ENCODE data around the gene SAXO2. TPM values are rescaled to one million over a fixed set of nuclear protein-coding genes. Genes with fewer than 3 reads are reported as not detected.
"Not testable (repeated sequence)": the region's sequence is repeated elsewhere in the genome, so short reads cannot be mapped to it uniquely, and the experiment has no call there.

SAXO2 gene, protein sequence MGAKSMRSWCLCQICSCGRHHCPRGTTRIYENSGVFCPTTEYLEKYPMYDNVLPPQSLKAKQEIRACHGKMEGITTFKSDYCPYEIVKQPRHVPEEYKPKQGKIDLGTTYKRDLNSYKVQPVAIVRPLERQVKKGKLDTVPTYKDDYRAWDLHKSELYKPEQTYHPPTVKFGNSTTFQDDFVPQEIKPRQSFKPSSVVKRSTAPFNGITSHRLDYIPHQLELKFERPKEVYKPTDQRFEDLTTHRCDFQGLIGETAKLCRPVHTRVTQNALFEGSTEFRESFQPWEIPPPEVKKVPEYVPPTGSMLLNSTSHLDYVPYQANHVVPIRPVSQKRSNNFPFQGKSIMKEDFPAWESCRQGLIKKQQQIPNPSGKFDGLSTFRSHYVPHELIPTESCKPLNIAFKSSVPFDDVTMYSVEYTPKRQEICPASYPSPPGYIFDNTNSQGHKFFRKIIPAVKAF
- 1.3 TPM for total RNA-seq

DNA sequence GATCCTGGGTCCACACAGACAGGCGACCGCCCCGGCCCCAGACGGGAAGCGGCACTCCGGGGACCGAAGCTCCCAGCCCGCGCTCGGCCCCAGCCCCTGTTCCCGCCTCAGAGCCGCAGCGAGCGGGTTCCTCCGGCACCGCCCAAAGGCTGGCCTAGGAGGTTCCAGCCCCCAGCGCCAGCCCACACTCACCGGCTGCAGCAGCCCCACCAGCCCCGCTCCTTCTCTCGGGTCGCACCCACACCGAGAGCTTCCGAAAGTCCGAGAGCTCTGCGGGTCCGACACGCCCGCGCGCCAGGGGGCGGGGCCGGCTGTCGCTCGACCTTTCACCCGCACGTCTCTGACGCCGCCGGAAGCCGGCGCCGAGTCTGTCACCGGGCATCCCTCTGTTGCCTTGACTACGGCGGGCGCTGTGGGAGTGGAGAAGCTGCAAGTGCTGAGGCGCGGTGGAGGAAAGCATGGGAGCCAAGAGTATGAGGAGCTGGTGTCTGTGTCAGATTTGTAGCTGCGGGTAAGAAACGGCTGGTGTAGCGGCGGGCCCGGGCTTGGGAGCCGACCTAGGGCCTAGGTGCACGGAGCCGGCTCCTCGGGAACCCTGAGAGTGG lies at the start of gene SAXO2, which contains the start of gene EFL1:
Gene SAXO2, plus strand, starts transcription at position 397 of the 605 bp plus-strand sequence. Its CDS starts 62 bp downstream, at position 459.
Gene EFL1, minus strand, starts transcription at position 313 of the 605 bp plus-strand sequence. CDS start 956 bp downstream, outside the sequence.
- DNase-seq, result peak; percentile 24

DNA sequence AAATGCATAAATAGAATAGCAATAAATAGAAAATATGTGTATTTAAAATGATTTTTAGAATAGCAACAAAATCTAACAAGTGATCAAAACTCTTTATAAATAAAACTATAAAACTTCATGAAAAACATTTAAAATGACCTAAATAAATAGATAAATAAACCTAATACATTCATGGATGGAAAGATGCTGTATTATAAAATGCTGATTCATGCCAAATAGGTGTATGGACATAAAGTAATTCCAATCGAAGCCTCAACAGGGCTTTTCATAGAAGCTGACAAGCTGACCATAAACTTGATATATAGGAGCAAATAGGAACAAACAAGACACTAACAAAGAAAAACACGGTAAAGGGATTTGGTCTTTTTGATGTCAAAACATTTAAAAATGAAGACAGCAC lies 46.5 kb upstream of the SAXO2 start:
- DNase-seq, result not testable (repeated sequence)

DNA sequence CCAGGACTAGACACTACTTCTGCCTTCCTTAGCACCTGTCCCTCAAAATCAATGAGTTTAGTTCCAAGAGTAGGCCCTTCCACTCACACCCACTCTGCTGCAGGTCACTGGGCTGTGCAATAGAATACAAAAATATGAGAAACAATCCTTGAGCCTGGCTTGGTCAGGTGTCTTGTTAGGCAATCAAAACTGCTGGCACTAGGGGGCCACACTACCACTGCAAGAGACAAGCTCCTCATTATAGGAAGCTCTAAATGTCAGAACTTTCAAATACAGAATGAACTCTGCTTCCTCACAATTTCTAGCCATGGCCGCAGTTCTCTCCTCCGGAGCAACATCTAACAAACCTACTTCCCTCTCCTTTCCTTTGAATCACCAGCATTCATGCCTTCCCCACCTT lies 41.1 kb upstream of the SAXO2 start:
- not testable (repeated sequence) for DNase-seq

DNA sequence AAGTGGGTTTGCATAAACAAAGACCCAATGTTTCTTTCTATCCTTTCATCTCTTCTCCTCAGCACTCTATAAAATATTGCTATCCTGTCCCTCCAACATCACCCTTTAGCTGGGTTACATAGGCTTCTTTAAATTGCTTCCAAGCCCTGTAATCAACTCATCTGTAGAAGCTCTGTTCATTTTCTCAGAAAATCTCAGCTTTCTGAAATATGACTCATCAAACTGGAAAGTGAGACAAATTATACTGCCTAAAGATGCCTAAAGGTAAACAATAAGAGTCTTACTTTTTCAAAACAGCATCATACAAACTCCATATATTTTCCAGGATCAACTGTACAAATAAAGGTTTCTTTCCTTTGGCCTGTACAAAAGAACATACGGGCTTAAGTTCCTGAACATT lies 33.9 kb upstream of the SAXO2 start:
- no peak for DNase-seq

DNA sequence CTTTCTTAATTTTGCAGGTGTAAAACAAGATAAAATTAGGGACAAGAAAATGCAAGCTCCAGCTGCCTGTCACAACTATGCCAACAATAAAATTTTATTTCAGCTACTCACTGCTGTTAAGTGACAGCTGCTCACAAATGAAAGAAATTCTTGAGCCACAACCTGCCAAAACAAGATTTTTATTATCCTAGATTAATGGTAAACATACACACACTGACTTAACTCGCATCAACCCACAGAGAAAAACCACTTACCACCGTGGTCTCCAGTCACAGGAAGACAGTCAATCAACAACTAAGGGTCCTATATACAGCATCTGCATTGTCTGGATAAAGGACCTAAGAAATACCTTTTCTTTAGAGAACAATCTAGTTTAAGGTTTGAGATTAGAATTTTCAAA lies 31.4 kb upstream of the SAXO2 start:
- DNase-seq, result no peak

DNA sequence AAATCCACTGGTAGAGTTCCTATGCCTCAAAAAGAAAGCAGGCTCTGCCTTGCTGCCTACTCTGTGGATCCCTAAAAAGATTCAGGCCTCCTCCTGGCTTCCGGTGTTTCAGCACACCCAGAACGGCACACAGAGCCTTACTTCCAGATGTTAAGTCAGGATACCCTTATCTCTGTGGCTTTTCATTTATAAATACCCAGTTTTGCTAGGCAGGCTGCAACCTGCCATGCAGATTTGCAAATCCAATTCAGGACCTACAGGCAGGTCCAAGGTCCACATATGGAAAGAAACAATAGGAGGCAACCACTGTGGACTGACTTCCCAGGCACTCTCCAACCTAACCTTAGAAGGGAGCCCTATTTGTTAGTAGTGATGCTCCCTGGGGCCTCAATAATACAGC lies 30.8 kb upstream of the SAXO2 start:
- DNase-seq, result no peak

DNA sequence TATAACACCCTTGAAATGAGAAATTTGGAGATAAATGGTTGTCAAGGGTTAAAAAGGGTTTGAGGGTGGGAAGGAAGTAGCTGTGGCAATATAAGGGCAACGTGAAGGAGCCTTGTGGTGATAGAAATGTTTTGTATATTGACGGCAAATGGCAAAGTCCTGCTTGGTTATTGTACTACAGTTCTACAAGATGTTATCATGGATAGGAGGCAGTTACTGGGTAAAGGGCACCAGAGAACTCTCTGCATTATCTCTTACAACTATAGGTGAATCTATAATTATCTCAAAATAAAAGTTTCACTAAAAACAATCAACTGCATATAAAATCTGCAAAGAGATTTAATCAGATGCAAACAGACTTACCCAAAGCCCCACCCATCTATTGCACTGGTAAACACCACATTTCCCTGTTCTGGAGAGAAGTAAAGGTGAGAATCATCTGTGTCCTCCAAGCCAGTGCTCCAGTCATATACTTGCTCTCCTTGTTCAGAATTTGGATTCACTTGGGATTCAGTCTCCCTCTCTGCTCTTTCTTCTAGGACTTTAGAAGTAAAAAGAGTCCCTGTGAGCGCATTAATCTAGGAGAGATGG lies 24.6 kb upstream of the SAXO2 start:
- DNase-seq, result not testable (repeated sequence)

DNA sequence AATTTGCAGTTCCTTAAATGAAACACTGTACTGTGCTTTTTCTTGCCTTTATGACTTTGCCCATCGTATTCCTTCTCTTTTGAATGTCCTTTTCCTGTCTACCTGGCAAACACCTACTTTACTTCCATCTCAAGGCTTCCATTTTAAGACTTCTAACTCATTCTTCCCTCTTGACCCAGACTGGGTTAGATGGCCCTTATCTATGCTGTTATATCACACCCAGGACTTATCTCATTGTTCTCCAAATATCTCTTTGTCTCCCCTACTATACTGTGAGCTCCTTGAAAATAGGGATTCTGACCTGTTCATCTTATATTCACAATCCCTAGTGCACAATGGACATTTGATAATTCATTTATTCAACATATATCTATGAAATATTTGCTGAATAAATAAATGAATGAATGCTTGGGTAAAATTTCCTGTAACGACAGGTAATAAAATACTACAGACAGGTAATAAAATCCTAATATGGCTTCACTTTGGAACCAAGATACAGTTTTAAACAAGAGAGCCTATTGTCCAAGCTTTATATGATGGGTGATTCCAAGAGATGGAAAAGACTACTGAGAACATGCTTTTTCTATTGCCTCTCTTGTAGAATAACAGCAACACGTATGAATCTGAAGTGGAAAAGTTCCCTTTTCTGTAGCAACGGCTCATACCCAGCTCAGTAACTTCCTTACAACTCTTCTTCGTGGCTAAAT lies 22.8 kb upstream of the SAXO2 start:
- DNase-seq, result no peak

DNA sequence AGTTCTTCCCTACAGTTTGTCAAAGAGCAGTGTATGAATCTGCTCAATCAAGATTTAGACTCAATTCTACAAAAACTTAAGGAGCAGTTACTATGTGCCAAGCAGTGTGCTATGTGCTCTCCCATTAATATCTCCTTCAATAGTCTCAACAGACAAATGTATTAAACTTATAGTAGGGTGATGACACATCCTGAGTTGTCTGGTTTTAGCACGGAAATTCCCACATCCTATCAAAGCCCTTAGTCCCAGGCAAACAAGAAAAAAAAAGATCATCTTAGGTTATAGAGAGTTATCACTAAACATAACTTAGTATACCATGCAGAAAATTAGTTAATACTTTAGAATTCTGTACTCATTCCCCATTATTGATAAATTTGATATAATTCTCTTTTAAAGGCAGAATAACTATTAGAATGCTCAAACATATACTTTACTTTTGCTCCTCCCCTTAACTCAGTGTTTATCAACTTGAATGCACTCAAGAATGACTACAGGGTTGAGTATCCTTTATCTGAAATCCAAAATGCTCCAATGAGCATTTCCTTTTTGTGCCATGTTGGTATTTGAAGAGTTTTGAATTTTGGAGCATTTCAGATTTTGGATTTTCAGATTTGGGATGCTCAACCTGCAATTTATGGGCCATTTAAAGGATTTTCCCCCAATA lies 20.6 kb upstream of the SAXO2 start:
- not testable (repeated sequence) for DNase-seq

DNA sequence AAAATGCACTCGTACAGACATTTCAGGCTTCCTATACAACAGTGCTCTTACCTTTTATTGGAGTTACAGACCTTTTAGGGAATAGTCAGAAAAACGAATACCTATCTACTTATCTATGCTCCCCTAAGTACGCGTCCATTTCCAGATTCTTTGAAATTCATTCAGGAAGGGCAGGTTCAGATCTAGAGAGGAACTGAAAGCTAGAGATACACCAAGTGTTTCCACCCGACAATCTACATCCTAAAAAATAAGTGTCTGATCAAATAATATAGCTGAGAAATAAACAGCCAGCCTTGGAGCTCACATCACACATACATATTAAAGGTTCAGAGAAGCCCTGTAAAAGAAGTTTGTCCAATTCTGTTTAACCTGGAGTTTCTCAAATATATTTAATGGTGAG lies 19.0 kb upstream of the SAXO2 start:
- DNase-seq, result not testable (repeated sequence)

DNA sequence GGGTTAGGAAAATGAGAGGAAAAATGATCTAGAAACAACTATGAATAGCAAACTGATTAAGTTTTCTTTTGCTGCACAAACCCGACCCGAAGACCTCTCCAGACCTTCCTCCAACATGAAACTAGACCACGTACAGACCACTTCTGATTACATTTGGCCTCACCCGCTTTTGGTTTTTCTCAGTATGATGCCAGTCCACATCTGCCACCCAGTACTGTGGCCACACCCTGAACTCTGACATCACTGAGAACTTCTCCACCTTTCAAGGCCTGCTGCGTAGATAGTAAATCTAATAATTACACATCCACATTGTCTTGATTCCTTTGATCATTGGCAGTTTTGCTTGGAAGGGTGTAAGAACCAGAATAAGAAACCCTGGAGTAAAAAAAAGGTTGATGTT lies 16.7 kb upstream of the SAXO2 start:
- not testable (repeated sequence) for DNase-seq

DNA sequence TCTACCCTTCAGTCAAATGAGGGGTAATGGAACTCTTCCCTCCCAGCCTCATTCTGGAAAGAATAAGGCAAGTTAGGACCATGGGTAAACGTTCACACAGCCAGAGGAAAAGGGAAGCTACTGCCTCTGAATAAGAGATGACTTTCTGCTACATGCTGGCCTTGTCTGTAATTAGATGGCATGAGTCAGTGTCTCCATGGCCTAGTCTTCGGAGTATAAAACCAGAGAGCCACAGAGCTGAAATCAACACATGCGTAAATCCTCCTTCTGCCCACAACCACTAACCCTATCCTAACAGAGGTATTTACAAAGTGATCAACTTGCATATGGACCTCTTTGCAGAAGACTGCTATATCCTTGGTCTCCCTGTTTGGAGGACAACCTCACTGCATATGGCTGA lies 14.4 kb upstream of the SAXO2 start:
- DNase-seq, result not testable (repeated sequence)

DNA sequence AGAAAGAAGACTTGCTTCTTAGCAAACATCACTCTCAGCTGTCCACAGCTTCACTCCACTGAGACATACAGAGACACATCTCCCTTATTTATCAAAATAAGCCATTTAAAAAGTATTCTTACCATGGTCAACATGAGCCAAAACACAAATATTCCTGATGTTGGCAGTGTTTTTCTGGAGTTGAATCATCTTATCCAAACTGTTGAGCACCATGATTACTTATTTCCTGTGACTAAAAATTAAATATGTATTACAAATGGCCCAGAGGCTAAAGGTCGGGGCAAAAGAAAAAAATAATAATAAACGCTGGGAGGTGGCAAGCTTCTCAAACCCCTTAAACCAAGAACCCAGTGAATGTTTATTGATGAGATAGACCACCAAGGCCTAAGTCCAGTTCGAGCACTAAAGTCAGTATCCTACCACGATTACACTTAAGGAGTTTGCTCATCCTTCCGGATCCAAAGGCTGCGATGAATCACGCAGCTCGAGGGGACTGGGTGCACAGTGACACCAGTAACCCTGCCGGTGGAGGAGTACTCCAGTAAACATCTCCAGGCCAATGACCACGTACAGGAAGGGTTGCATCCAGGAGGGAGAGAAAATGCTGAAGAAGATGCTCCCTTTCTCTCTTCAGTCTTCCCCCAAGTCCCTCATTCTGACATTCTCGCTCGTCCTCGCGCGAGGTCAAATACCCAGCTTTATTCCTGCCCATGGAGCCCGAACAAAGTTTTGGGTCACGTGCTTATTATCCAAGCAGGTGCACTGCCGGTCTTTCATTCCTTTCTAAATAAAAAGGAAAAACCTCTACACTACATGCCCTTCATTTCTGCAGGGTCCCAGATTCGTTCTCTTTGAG lies 824 bp upstream of the SAXO2 start:
- peak; percentile 1 for DNase-seq

DNA sequence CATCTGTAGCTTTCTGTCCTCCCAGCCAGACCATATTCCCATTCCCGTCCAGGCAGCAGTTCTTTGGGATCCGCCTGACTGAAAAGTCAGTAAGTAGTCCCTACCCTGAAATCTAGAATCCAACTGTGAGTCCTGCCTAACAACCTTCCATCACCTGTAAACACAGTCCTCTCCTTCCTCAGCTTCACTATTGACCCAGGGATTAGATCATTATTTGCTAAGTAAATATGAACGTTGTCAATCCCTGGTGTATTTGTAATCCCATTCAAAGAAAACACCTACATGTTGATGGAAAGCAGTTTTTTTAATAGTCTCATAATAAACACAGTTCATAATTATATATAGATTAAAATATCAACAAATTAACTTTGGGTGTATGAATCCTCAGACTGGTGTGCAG lies 732 bp downstream of the SAXO2 start:
- DNase-seq, result no peak

DNA sequence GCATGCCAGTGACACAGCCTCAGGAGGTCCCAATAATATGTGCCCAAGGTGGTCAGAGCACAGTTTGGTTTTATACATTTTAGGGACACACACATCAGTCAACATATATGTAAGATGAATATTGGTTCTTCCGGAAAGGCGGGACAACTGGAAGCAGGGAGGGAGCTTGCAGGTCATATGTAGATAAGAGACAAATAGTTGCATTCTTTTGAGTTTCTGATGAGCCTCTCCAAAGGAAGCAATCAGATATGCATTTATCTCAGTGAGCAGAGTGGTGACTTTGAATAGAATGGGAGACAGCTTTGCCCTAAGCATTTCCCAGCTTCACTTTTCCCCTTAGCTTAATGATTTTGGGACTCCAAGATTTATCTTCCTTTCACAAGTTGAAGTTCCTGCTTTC lies 4.5 kb downstream of the SAXO2 start:
- not testable (repeated sequence) for DNase-seq

DNA sequence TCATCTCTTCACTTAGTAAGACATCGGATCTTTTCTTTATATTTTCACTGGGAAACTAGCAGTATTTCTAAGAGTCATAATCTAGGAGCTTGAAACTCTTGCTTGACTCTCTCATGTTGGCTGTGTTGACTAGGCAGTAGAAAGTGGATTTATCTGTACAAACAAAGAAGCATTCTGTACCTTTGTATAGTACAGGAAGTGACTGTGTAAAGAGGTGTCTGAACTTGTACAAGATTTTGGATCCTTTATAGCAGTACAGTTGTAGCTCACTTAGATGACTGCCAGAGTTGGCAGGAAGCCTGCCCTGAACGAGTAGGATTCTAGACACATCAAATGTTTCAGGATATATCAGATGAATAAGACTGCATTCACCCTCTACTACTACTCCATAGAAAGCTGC lies 5.8 kb downstream of the SAXO2 start:
- not testable (repeated sequence) for DNase-seq

DNA sequence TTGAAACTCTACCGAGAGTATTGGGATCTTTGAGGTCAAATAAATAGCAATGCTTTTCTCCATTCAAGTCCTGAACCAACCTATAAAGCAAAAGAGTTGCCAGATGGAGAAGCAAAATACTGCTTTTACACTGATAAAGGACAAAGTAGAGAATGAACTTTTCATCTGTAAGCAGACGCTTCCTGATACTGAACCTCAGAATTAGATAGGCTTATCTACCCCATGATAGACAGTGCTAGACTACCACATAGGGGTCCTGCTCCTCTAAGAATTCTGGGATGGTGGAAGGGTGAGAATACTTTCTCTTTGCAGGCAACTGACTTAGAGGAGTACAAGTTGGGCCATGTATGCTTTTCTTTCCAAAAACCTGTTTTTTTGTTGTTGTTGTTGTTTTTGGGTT lies 9.5 kb downstream of the SAXO2 start:
- DNase-seq, result no peak

DNA sequence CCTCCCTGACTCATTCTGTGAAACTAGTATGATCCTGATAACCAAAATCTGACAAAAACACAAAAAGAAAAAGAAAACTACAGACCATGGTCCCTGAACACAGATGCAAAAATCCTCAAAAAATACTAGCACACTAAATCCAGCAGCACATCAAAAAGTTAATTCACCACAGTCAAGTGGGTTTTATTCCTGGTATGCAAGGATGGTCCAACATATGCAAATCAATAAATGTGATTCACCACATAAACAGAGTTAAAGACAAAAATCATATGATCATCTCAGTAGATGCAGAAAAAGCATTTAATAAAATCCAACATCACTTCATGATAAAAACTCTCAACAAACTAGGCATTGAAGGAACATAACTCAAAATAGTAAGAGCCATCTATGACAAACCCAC lies 12.8 kb downstream of the SAXO2 start:
- no peak for DNase-seq

DNA sequence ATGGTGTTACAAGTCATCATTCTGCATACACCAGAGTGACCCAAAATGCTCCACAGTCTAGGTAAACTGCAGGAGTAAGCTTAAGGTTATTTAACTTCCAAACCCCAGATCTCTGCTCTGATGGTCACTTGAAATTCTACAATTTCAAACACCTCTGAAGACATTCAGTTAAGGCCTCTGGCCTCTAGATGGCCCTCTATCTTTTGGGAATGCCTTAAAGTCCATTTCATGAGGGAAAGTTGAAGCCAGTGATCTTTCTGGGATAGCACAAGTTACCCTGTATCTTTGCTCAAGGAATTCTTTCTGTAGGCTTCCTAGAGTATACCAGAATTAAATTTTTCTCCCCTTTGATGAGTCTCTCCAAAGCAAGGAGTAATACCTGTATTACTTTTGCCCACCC lies 18.7 kb downstream of the SAXO2 start:
- DNase-seq, result not testable (repeated sequence)

DNA sequence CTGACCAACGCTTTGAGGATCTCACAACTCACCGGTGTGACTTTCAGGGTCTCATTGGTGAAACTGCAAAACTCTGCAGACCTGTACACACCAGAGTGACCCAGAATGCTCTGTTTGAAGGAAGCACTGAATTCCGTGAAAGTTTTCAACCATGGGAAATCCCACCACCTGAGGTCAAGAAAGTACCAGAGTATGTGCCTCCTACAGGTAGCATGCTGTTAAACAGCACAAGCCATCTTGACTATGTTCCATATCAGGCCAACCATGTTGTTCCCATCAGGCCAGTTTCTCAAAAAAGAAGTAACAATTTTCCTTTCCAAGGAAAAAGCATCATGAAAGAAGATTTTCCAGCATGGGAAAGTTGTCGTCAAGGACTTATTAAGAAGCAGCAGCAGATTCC lies 19.8 kb downstream of the SAXO2 start:
- not testable (repeated sequence) for DNase-seq

DNA sequence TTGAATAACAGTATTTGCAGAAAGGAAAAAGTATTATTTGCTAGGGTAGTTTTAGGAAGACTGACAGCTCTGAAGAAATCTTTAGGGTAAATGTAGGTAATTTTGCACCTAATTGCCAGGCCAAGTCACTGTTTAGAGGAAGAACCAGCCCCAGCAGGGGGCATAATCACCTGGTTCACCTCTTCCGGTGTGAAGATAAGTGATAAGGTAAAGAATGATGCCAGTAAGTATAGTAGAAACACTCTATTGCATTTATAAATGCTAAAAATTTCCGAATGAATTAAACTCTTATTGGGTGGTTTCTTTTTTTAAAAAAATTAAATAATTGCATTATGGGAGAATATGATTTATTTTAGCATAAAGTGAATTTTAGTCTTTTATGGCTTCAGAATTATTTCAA lies 21.8 kb downstream of the SAXO2 start:
- DNase-seq, result not testable (repeated sequence)
